Kidney (tissue), 14 donors: ENCODE results near the gene OR52E4. TPM values are rescaled to one million over a fixed set of nuclear protein-coding genes. Genes with fewer than 3 reads are reported as not detected.

Source experiments
- DNase-seq, 5 donors: peaks; one replicate each; pipeline ENCODE4 v3.0.0-alpha.2; 2013 to 2020
- FAIRE-seq: peaks from 2 replicates; lab custom pipeline; 2012; peaks lifted over from hg19 to GRCh38; lab: Jason Lieb, UNC
- H3K27ac ChIP-seq, 2 donors: one replicate each; pipeline ENCODE4 v1.7.0; 2013; ENCODE audit warnings: low read depth in 2 of 2, low read length in 2 of 2, inconsistent platforms in 1 of 2
- H3K27me3 ChIP-seq: one replicate; pipeline ENCODE4 v1.7.1; 2013; ENCODE audit warnings: low read length, inconsistent platforms; ENCODE audit not compliant: control insufficient read depth, insufficient read depth
- H3K36me3 ChIP-seq, 3 donors: one replicate each; pipeline versions ENCODE4 v1.7.0 to v1.7.1; 2013; ENCODE audit warnings: low read length in 3 of 3, control low read depth in 1 of 3, inconsistent platforms in 1 of 3; ENCODE audit not compliant: insufficient read depth in 3 of 3, control insufficient read depth in 2 of 3
- H3K4me1 ChIP-seq, 3 donors: one replicate each; pipeline versions ENCODE4 v1.7.0 to v1.7.1; 2013; ENCODE audit warnings: low read length in 3 of 3, inconsistent platforms in 1 of 3, low read depth in 1 of 3; ENCODE audit not compliant: control insufficient read depth in 2 of 3, insufficient read depth in 2 of 3
- H3K4me3 ChIP-seq, 3 donors: one replicate each; pipeline versions ENCODE4 v1.7.0 to v1.8.1; 2013; ENCODE audit warnings: low read length in 3 of 3, control low read depth in 1 of 3, inconsistent platforms in 1 of 3
- H3K9ac ChIP-seq, 3 donors: one replicate each; pipeline versions ENCODE4 v1.7.0 to v1.7.1; 2013; ENCODE audit warnings: low read length in 3 of 3, control low read depth in 1 of 3, inconsistent platforms in 1 of 3
- H3K9me3 ChIP-seq, 3 donors: one replicate each; pipeline versions ENCODE4 v1.7.0 to v1.7.1; 2013; ENCODE audit warnings: low read length in 3 of 3, control low read depth in 1 of 3, inconsistent platforms in 1 of 3; ENCODE audit not compliant: control insufficient read depth in 2 of 3, insufficient read depth in 1 of 3
- CTCF ChIP-seq: IDR thresholded peaks from 3 replicates; pipeline ENCODE4 v1.5.1; 2012; ENCODE audit warnings: mild to moderate bottlenecking, moderate library complexity, borderline replicate concordance; ENCODE audit not compliant: insufficient read depth; ENCODE audit errors: extremely low read depth
- intact Hi-C: fragments of 100-400 bp; cut with DNase I; formaldehyde crosslinking; loops from one replicate; pipeline ENCODE4 v1.11.1; 2022
- polyA plus RNA-seq: library from polyadenylated mRNA; stranded (reverse); fragments of 350-450 nt; fragmentation: Illumina TruSeq; extraction: RNeasy Lipid Tissue Mini Kit (QIAGEN cat#74804); gene quantifications from one replicate; pipeline ENCODE4 v1.2.3, GENCODE V29; 2014; ENCODE audit warnings: low read depth, low replicate concordance; ENCODE audit not compliant: insufficient read depth
- total RNA-seq: library from RNA; stranded (reverse); fragmentation: NEBNext Ultra II Directional; extraction: Animal tissue kit (Norgen Biotek cat#: 25700); gene quantifications from one replicate; pipeline ENCODE4 v1.2.1, GENCODE V29; 2021
- donor health status: control.
- donor health status: control.
- donor health status: control.
- donor health status: control.
- donor health status: control.
- donor health status: DM: yes; HTN: yes; CAD: no.
- donor health status: Normal renal cell carcinoma (clear cell type).

OR52E4 gene
- total and polyA plus RNA-seq, 2 donors from 2014 or later: not detected

GRCh38 chr11:5851002-5851401 lies 29.4 kb upstream of the OR52E4 start:
- Histone ChIP-seq H3K27me3 (no peaks in the 10 kb centered on the region), H3K4me1 (no peaks in the 10 kb centered on the region), H3K27ac (no peak overlapping the region), H3K9ac (no peak overlapping the region), H3K36me3 (no peaks in the 10 kb centered on the region), H3K4me3 (no peak overlapping the region), H3K9me3 (peaks cover 0 to 6% (median 3%) of the 10 kb centered on the region in 3 donors)
- FAIRE-seq (no peak), DNase-seq (no peak)
- no peak for TF ChIP-seq CTCF
- intact Hi-C loops: no loop called here

- peaks cover 0 to 6% (median 3%) of the 10 kb centered on the region in 3 donors for H3K9me3 ChIP-seq
- no peaks in the 10 kb centered on the region for H3K27me3 ChIP-seq
- intact Hi-C loops: no loop called here
- FAIRE-seq: no peak
- H3K4me3 ChIP-seq: no peak within 1 kb of the TSS
- no peaks in the 10 kb centered on the region for H3K4me1 ChIP-seq
- H3K36me3 ChIP-seq: no peaks in the 10 kb centered on the region
- H3K27ac ChIP-seq: no peak within 1 kb of the TSS
- TF ChIP-seq CTCF: no peak
- H3K9ac ChIP-seq: no peak within 1 kb of the TSS
- DNase-seq: no peak
Observed at GRCh38 chr11:5857590-5857989, 22.8 kb upstream of the OR52E4 start, which contains the start of gene OR52E8. Gene OR52E8 (minus strand): TSS chr11:5857690. CDS start chr11:5857690, 0 bp downstream.

- intact Hi-C loops: no loop called here
- Histone ChIP-seq H3K4me1 (no peaks in the 10 kb centered on the region), H3K27me3 (no peaks in the 10 kb centered on the region), H3K9me3 (no peaks in the 10 kb centered on the region), H3K4me3 (no peak overlapping the region), H3K9ac (no peak overlapping the region), H3K36me3 (no peaks in the 10 kb centered on the region), H3K27ac (no peak overlapping the region)
- DNase-seq (no peak), FAIRE-seq (no peak)
- TF ChIP-seq CTCF: no peak
Observed at GRCh38 chr11:5865826-5866225, 14.6 kb upstream of the OR52E4 start.

GRCh38 chr11:5878564-5878963 lies 1.9 kb upstream of the OR52E4 start:
- H3K27me3 ChIP-seq: no peaks in the 10 kb centered on the region
- DNase-seq: no peak
- TF ChIP-seq CTCF: no peak

More at GRCh38 chr11:5878564-5878963, 1.9 kb upstream of the OR52E4 start:
- H3K36me3 ChIP-seq: no peaks in the 10 kb centered on the region
- H3K4me1 ChIP-seq: no peaks in the 10 kb centered on the region
- H3K9me3 ChIP-seq: no peaks in the 10 kb centered on the region
- H3K27ac ChIP-seq: no peak overlapping the region
- no peak overlapping the region for H3K4me3 ChIP-seq
- H3K9ac ChIP-seq: no peak overlapping the region
- intact Hi-C loops: no loop called here
- no peak for FAIRE-seq
